Skeletal muscle tissue (tissue), 4 donors: ENCODE measurements around the gene ZFYVE28. TPM values are rescaled to one million over a fixed set of nuclear protein-coding genes. Genes with fewer than 3 reads are reported as not detected.

Experiments used
- H3K27ac ChIP-seq: one replicate; pipeline ENCODE4 v1.7.0; 2013; ENCODE audit warnings: mild to moderate bottlenecking, low read depth, low read length, inconsistent platforms
- H3K27me3 ChIP-seq, 3 donors: one replicate each; pipeline ENCODE4 v1.7.0; 2013; ENCODE audit warnings: low read length in 3 of 3; ENCODE audit not compliant: control insufficient read depth in 3 of 3, insufficient read depth in 3 of 3
- H3K36me3 ChIP-seq, 3 donors: one replicate each; pipeline ENCODE4 v1.7.0; 2013; ENCODE audit warnings: low read length in 3 of 3; ENCODE audit not compliant: control insufficient read depth in 3 of 3, insufficient read depth in 3 of 3
- H3K4me1 ChIP-seq, 3 donors: one replicate each; pipeline ENCODE4 v1.7.0; 2013; ENCODE audit warnings: low read length in 3 of 3, mild to moderate bottlenecking in 3 of 3; ENCODE audit not compliant: control insufficient read depth in 3 of 3, insufficient read depth in 3 of 3
- H3K4me3 ChIP-seq, 3 donors: one replicate each; pipeline ENCODE4 v1.7.0; 2013; ENCODE audit warnings: low read length in 3 of 3
- H3K9ac ChIP-seq, 3 donors: one replicate each; pipeline ENCODE4 v1.7.0; 2013; ENCODE audit warnings: low read length in 3 of 3, mild to moderate bottlenecking in 3 of 3, moderate library complexity in 2 of 3, low read depth in 1 of 3
- H3K9me3 ChIP-seq, 3 donors: one replicate each; pipeline ENCODE4 v1.7.0; 2013; ENCODE audit warnings: low read length in 3 of 3; ENCODE audit not compliant: control insufficient read depth in 3 of 3
- total RNA-seq: library from RNA; depleted of rRNA; stranded (reverse); fragments of >200 nt; gene quantifications from one replicate; pipeline ENCODE4 v1.2.3, GENCODE V29; 2014
- donor health status: Osteomylitis.

Gene ZFYVE28
- total RNA-seq, 1 donor from 2014 or later: 1.0 TPM

DNA sequence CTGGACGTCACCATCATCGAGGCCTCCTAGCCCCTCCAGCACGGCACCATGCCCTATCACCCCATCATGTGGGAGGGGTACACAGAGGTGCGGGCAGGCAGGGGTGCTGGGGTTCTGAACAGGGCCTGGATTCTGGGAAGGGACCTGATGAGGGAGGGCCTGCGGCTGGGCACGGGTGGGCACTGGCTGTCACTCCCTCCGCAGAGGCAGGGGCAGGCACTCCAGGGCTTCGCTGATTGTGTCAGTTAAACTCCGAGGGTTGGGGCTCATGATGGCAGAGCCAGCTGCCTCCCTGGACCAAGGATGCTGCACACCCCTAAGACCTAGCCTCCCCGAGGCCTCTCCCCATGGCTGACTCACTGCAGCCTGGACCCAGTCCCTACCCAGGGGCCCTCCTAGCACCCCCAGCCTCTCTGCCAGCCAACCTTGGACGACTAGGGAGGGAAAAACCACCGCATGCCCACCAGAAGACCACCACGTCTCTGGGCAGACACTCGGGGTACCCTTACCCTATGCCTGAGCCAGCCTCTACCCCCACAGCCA is 45.9 kb downstream of the ZFYVE28 start:
- Histone ChIP-seq H3K4me1 (no peaks in the 10 kb centered on the region), H3K36me3 (no peaks in the 10 kb centered on the region), H3K27me3 (peaks cover 0 to 3% (median 0%) of the 10 kb centered on the region in 3 donors), H3K9me3 (no peaks in the 10 kb centered on the region), H3K27ac (no peak overlapping the region), H3K9ac (no peak overlapping the region), H3K4me3 (no peak overlapping the region)

DNA sequence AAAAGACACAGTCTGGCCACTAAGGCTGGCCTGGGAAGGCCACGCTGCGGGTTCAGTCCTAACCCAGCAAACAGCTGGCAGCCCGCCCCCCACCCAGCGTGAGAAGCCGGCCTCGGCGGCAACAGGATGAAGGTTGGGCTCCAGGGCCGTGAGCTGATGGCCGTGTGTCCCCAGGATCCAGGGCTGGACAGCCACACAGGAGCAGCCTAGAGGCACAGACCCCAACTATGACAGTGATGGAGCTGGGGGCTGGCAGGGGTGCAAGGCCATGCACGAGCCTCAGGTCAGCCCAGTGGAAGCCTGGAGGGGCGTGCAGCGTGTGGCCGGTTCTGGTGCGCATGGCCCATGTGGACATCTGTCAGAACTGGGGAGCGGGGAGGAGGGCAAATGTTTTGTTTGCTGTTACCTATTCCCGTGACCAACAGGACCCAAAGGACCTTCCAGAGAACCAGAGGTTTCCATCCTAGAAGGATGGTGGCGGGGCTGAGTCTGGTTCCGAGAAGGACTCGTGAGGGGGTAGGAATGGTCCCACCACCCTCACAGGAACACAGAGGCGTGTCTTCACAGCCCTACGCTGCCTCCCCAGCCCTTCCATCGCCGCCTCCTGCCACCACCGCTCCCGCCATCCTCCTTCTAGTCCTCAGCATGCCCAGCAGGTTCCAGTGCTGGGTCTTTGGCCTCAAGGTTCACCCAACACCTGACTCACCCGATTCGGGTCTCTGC is 46.5 kb downstream of the ZFYVE28 start:
- H3K9me3 ChIP-seq: no peaks in the 10 kb centered on the region
- H3K4me1 ChIP-seq: no peaks in the 10 kb centered on the region
- peaks cover 0 to 3% (median 0%) of the 10 kb centered on the region in 3 donors for H3K27me3 ChIP-seq
- H3K4me3 ChIP-seq: no peak overlapping the region
- no peak overlapping the region for H3K9ac ChIP-seq
- no peak overlapping the region for H3K27ac ChIP-seq
- H3K36me3 ChIP-seq: no peaks in the 10 kb centered on the region

DNA sequence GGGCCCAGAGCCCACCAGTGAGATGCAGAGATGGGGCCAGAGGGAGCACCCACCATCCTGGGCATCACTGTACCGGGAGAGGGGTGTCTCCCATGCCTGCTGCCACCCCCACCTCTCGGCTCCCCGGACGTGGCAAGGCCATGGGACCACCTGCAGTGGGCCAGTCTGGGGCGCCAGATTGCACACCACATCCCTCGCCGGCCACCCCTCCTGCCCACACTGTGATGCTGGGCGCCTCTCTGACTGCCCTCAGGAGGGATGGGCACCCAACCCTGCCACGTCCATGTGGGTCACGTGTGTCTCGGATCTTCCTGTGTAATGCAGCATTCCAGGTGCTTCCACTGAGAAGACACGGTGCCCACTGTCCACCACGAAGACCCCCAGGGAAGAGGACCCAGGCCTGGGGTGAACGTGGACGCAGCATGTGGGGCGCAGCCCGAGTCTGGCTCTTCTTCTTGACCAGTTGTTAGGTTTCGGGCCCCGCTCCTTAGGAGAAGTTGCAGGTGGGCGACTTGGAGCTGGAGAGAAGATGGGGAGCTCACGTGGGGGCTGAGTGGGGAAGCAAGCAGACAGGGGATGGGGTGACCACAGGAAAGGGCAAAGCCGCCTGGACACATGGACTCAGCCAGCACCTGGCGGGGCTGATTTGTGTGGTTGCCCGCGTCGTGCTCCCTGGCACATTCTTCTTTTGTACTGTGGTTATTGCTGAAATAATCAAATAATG is 47.7 kb downstream of the ZFYVE28 start:
- H3K36me3 ChIP-seq: no peaks in the 10 kb centered on the region
- no peak overlapping the region for H3K27ac ChIP-seq
- H3K27me3 ChIP-seq: peaks cover 0 to 3% (median 0%) of the 10 kb centered on the region in 3 donors
- peaks cover 2 to 8% (median 6%) of the 10 kb centered on the region in 3 donors for H3K4me1 ChIP-seq
- no peak overlapping the region for H3K9ac ChIP-seq
- no peak overlapping the region for H3K4me3 ChIP-seq
- H3K9me3 ChIP-seq: no peaks in the 10 kb centered on the region

DNA sequence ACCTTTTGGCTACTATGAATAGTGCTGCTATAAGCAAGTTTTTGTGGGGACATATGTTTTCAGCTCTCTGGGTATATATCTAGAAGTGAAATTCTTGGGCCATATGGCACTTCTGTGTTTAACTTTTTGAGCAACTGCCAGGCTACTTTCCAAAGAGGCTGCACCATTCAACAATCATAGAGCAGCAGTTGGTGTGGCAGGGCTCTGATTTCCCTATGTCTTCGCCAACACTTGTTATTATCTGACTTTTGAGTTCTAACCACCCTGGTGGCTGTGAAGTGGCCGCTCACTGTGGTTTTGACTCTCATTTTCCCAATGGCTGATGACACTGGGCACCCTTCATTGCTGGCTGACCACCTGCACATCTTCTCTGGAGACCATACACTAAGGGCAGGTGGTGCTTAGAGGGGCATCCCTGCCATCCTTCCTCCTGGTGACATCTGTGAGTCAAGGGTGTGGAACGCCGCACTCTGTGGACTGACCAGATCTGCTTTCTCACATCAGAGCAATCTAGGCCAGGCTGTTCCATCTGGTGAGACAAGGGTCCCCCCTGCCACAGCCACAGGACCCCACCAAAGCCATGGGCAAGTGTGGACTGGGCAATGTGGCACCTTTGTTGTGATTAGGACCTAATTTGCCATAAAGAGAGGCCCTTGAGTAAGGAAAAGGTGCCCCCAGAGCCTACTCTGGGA is 49.6 kb downstream of the ZFYVE28 start:
- no peaks in the 10 kb centered on the region for H3K9me3 ChIP-seq
- no peak overlapping the region for H3K27ac ChIP-seq
- peaks cover 14 to 16% (median 16%) of the 10 kb centered on the region in 3 donors for H3K4me1 ChIP-seq
- peaks cover 0 to 3% (median 0%) of the 10 kb centered on the region in 3 donors for H3K27me3 ChIP-seq
- no peaks in the 10 kb centered on the region for H3K36me3 ChIP-seq
- H3K9ac ChIP-seq: no peak overlapping the region
- H3K4me3 ChIP-seq: no peak overlapping the region

DNA sequence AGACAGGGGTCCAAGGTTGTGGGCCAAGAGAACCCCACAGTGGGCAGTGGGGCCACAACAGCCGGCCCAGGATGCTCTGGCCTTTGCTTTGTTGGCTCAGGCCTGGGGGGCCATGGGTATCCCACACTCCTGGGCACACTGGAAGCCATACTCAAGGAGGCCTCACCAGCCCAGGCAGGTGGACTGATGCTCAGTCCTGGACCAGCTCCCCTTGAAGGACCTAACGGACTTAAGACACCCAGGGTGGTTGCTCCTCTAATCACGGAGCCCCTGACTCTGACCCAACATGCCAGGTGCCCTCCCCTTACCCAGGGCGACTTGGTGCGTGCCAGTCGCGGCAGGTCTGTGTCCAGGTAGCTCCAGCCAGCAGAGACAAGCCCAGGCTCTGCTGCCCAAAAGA is 50.8 kb downstream of the ZFYVE28 start:
- Histone ChIP-seq H3K9me3 (no peaks in the 10 kb centered on the region), H3K27ac (no peak overlapping the region), H3K9ac (no peak overlapping the region), H3K27me3 (peaks cover 0 to 3% (median 0%) of the 10 kb centered on the region in 3 donors), H3K4me3 (no peak overlapping the region), H3K36me3 (no peaks in the 10 kb centered on the region), H3K4me1 (peaks cover 27 to 28% (median 28%) of the 10 kb centered on the region in 3 donors)

DNA sequence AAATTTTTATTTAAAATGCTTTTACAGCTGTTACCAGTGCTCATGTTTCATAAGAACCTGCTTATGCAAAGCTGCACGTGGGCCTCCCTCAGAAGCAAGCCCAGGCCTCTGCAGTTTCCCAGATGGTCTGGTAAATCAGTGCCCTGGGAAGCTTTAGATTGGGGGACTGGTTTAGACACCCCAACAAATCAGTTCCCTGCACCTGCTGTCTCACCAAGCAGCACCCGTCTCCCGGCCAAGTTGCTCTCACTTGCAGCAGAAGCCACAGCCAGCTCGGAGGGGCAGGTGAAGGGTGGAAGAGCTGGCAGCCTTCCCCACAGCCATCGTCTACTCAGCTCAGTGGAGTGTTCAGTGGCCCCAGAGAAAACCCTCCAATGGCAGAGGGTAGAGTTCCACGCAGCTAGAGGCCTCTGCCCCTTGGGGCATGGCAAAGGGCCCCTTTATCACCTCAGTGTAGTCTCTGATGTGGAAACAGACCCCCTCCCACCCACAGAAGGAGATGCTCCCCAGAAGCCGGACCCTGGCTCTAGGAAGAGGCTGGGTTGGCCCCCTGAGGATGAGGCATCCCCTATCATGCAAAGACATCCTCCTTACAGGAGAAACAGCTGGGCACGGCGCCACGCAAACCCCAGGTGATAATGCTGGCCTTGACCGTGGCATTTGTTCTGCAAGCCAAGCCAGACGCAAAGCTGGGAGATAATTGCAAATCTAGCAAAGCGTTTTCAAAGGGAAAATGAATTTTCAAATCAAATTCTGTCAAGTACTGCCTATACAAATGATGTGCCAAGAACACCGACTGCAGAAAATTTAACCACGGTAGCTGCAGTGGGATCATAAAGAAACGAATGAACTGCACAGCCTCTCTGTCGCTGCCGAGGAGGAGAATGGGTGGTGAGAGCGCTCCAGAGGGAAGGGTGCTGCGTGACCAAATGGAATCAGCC is 51.9 kb downstream of the ZFYVE28 start:
- no peaks in the 10 kb centered on the region for H3K36me3 ChIP-seq
- peaks cover 0 to 3% (median 0%) of the 10 kb centered on the region in 3 donors for H3K27me3 ChIP-seq
- peaks cover 28 to 35% (median 30%) of the 10 kb centered on the region in 3 donors for H3K4me1 ChIP-seq
- H3K4me3 ChIP-seq: no peak overlapping the region
- peak overlapping the region in 2 of 3 donors; percentile 25 to 33 for H3K9ac ChIP-seq
- no peaks in the 10 kb centered on the region for H3K9me3 ChIP-seq
- no peak overlapping the region for H3K27ac ChIP-seq

DNA sequence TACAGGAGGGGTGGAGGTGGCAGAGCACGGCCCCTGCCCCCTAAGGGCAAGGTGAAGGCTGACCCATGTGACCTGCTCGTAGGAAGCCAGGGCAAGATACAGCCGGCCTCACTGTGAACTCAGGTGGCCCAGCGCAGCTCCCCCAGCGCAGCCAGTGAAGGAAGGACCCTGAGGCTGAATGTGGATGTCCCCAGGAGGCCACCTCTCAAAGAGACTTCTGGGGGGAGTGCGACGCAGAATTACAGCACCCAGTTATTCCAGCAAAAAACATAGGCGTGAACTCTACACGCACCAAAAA is 52.6 kb downstream of the ZFYVE28 start:
- peak overlapping the region in 2 of 3 donors; percentile 25 to 33 for H3K9ac ChIP-seq
- H3K4me3 ChIP-seq: no peak overlapping the region
- H3K9me3 ChIP-seq: no peaks in the 10 kb centered on the region
- no peak overlapping the region for H3K27ac ChIP-seq
- H3K27me3 ChIP-seq: peaks cover 0 to 3% (median 0%) of the 10 kb centered on the region in 3 donors
- no peaks in the 10 kb centered on the region for H3K36me3 ChIP-seq
- peaks cover 28 to 38% (median 30%) of the 10 kb centered on the region in 3 donors for H3K4me1 ChIP-seq

DNA sequence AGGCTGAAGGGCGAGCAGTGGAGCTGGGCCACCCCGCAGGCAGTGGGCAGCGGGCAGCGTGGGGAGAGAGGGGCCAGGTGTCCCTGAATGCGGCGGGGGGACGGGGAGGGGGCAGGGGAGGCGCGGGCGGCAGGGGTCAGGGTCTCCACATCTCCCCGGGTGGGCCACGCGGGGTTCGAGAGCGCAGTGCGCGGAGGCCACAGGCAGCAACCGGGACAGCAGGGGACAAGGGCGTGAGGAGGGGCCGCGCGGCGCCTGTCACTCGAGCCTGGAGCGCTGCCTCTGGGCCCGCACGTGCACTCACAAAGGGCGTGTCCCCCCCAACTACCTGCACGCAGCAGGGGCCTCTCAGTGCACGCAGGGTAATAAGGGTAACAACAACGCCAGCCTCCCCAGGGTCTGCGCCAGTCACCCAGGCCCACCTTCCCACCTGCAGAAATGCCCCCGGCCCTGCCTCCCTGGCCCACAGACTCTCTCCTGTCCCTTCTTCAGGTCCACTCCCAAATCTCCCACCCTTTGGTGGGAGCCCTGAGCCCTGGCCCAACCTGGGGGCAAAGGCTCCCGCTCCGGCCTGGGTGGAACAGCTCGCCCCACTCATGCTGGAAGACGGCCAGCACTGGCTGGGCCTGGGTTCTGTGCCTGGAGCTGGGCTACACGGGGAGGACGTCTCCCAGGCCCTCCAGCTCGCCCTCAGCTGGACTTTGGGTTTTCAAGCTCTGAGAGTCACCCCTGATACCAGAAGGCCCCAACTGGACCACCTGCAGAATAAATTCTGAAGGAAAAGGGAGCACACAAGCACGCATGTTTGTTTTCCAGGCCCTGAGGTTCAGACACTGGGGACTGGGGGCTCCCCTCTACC is 53.2 kb downstream of the ZFYVE28 start:
- peak overlapping the region in 1 of 3 donors; percentile 25 for H3K9ac ChIP-seq
- peaks cover 0 to 3% (median 0%) of the 10 kb centered on the region in 3 donors for H3K27me3 ChIP-seq

More for the DNA sequence above, 53.2 kb downstream of the ZFYVE28 start:
- no peaks in the 10 kb centered on the region for H3K36me3 ChIP-seq
- no peaks in the 10 kb centered on the region for H3K9me3 ChIP-seq
- peaks cover 28 to 38% (median 30%) of the 10 kb centered on the region in 3 donors for H3K4me1 ChIP-seq
- peak overlapping the region in 1 of 3 donors; percentile 72 for H3K4me3 ChIP-seq
- no peak overlapping the region for H3K27ac ChIP-seq
